Skeletal muscle tissue (tissue), 4 donors: Measurements from ENCODE around the gene GPX5. TPM values are rescaled to one million over a fixed set of nuclear protein-coding genes. Genes with fewer than 3 reads are reported as not detected.
"Not testable (repeated sequence)": the region's sequence is repeated elsewhere in the genome, so short reads cannot be mapped to it uniquely, and the experiment has no call there.

Source experiments
- H3K27ac ChIP-seq: one replicate; pipeline ENCODE4 v1.7.0; 2013; ENCODE audit warnings: mild to moderate bottlenecking, low read depth, low read length, inconsistent platforms
- H3K27me3 ChIP-seq, 3 donors: one replicate each; pipeline ENCODE4 v1.7.0; 2013; ENCODE audit warnings: low read length in 3 of 3; ENCODE audit not compliant: control insufficient read depth in 3 of 3, insufficient read depth in 3 of 3
- H3K36me3 ChIP-seq, 3 donors: one replicate each; pipeline ENCODE4 v1.7.0; 2013; ENCODE audit warnings: low read length in 3 of 3; ENCODE audit not compliant: control insufficient read depth in 3 of 3, insufficient read depth in 3 of 3
- H3K4me1 ChIP-seq, 3 donors: one replicate each; pipeline ENCODE4 v1.7.0; 2013; ENCODE audit warnings: low read length in 3 of 3, mild to moderate bottlenecking in 3 of 3; ENCODE audit not compliant: control insufficient read depth in 3 of 3, insufficient read depth in 3 of 3
- H3K4me3 ChIP-seq, 3 donors: one replicate each; pipeline ENCODE4 v1.7.0; 2013; ENCODE audit warnings: low read length in 3 of 3
- H3K9ac ChIP-seq, 3 donors: one replicate each; pipeline ENCODE4 v1.7.0; 2013; ENCODE audit warnings: low read length in 3 of 3, mild to moderate bottlenecking in 3 of 3, moderate library complexity in 2 of 3, low read depth in 1 of 3
- H3K9me3 ChIP-seq, 3 donors: one replicate each; pipeline ENCODE4 v1.7.0; 2013; ENCODE audit warnings: low read length in 3 of 3; ENCODE audit not compliant: control insufficient read depth in 3 of 3
- total RNA-seq: library from RNA; depleted of rRNA; stranded (reverse); fragments of >200 nt; gene quantifications from one replicate; pipeline ENCODE4 v1.2.3, GENCODE V29; 2014
- donor health status: Osteomylitis.

The GPX5 gene
- total RNA-seq, 1 donor from 2014 or later, result not detected

- H3K4me1 ChIP-seq, H3K9me3 ChIP-seq, H3K36me3 ChIP-seq, H3K9ac ChIP-seq, H3K4me3 ChIP-seq, H3K27me3 ChIP-seq, H3K27ac ChIP-seq: not testable (repeated sequence)
Observed at GRCh38 chr6:28512387-28512786, 13.3 kb upstream of the GPX5 start.

- Histone ChIP-seq H3K9ac (no peak within 1 kb of the TSS), H3K4me1 (no peaks in the 10 kb centered on the region), H3K36me3 (no peaks in the 10 kb centered on the region), H3K4me3 (no peak within 1 kb of the TSS), H3K27ac (no peak within 1 kb of the TSS), H3K27me3 (peaks cover 0 to 3% (median 0%) of the 10 kb centered on the region in 3 donors), H3K9me3 (no peaks in the 10 kb centered on the region)
Observed at GRCh38 chr6:28515676-28516075, 10.0 kb upstream of the GPX5 start, which contains the start of gene GPX6. Gene GPX6, minus strand, starts transcription at chr6:28515793. Its CDS starts 50 bp downstream, at chr6:28515743.

GRCh38 chr6:28517964-28518363, 7.7 kb upstream of the GPX5 start:
- peaks cover 0 to 3% (median 0%) of the 10 kb centered on the region in 3 donors for H3K27me3 ChIP-seq
- H3K4me3 ChIP-seq, result no peak overlapping the region
- no peak overlapping the region for H3K27ac ChIP-seq
- no peak overlapping the region for H3K9ac ChIP-seq
- H3K4me1 ChIP-seq, result no peaks in the 10 kb centered on the region
- no peaks in the 10 kb centered on the region for H3K36me3 ChIP-seq
- H3K9me3 ChIP-seq, result no peaks in the 10 kb centered on the region

- H3K36me3 ChIP-seq, result no peaks in the 10 kb centered on the region
- H3K4me3 ChIP-seq, result no peak overlapping the region
- H3K27ac ChIP-seq, result no peak overlapping the region
- H3K4me1 ChIP-seq, result no peaks in the 10 kb centered on the region
- H3K9me3 ChIP-seq, result peaks cover 0 to 2% (median 0%) of the 10 kb centered on the region in 3 donors
- H3K27me3 ChIP-seq, result peaks cover 0 to 7% (median 0%) of the 10 kb centered on the region in 3 donors
- no peak overlapping the region for H3K9ac ChIP-seq
Observed at GRCh38 chr6:28522594-28523240, 3.0 kb upstream of the GPX5 start.

- H3K27ac ChIP-seq, result no peak overlapping the region
- H3K9me3 ChIP-seq, result peaks cover 0 to 2% (median 0%) of the 10 kb centered on the region in 3 donors
- no peak overlapping the region for H3K9ac ChIP-seq
- peaks cover 0 to 7% (median 0%) of the 10 kb centered on the region in 3 donors for H3K27me3 ChIP-seq
- H3K4me3 ChIP-seq, result no peak overlapping the region
- H3K36me3 ChIP-seq, result no peaks in the 10 kb centered on the region
- H3K4me1 ChIP-seq, result no peaks in the 10 kb centered on the region
Observed at GRCh38 chr6:28523241-28523622, 2.4 kb upstream of the GPX5 start.

- Histone ChIP-seq H3K27me3 (peaks cover 0 to 14% (median 0%) of the 10 kb centered on the region in 3 donors), H3K4me3 (no peak overlapping the region), H3K9me3 (peaks cover 0 to 2% (median 0%) of the 10 kb centered on the region in 3 donors), H3K4me1 (no peaks in the 10 kb centered on the region), H3K9ac (no peak overlapping the region), H3K27ac (no peak overlapping the region), H3K36me3 (no peaks in the 10 kb centered on the region)
Observed at GRCh38 chr6:28530777-28531176, 5.1 kb downstream of the GPX5 start.

GRCh38 chr6:28531479-28532128, 5.9 kb downstream of the GPX5 start:
- H3K9me3 ChIP-seq, result peaks cover 0 to 1% (median 0%) of the 10 kb centered on the region in 3 donors
- H3K27me3 ChIP-seq, result peaks cover 0 to 15% (median 0%) of the 10 kb centered on the region in 3 donors
- H3K4me3 ChIP-seq, result no peak overlapping the region
- H3K27ac ChIP-seq, result no peak overlapping the region
- H3K4me1 ChIP-seq, result no peaks in the 10 kb centered on the region
- no peaks in the 10 kb centered on the region for H3K36me3 ChIP-seq
- H3K9ac ChIP-seq, result no peak overlapping the region

GRCh38 chr6:28534306-28534705, 8.6 kb downstream of the GPX5 start:
- peaks cover 0 to 19% (median 0%) of the 10 kb centered on the region in 3 donors for H3K27me3 ChIP-seq

GRCh38 chr6:28534875-28535274, 9.2 kb downstream of the GPX5 start:
- H3K9ac ChIP-seq, result no peak overlapping the region
- H3K27ac ChIP-seq, result no peak overlapping the region
- no peaks in the 10 kb centered on the region for H3K9me3 ChIP-seq
- no peaks in the 10 kb centered on the region for H3K4me1 ChIP-seq
- H3K36me3 ChIP-seq, result no peaks in the 10 kb centered on the region
- peaks cover 0 to 19% (median 0%) of the 10 kb centered on the region in 3 donors for H3K27me3 ChIP-seq
- H3K4me3 ChIP-seq, result no peak overlapping the region

More at GRCh38 chr6:28534306-28534705, 8.6 kb downstream of the GPX5 start:
- Histone ChIP-seq H3K9ac (no peak overlapping the region), H3K9me3 (no peaks in the 10 kb centered on the region), H3K27ac (no peak overlapping the region), H3K4me1 (no peaks in the 10 kb centered on the region), H3K4me3 (no peak overlapping the region), H3K36me3 (no peaks in the 10 kb centered on the region)

- Histone ChIP-seq H3K4me3 (no peak overlapping the region), H3K9ac (no peak overlapping the region), H3K27ac (no peak overlapping the region), H3K9me3 (no peaks in the 10 kb centered on the region), H3K36me3 (no peaks in the 10 kb centered on the region), H3K4me1 (no peaks in the 10 kb centered on the region), H3K27me3 (peaks cover 0 to 14% (median 0%) of the 10 kb centered on the region in 3 donors)
Observed at GRCh38 chr6:28537065-28537464, 11.4 kb downstream of the GPX5 start.
